ENCODE data around the gene PPFIBP2. TPM values are rescaled to one million over a fixed set of nuclear protein-coding genes. Genes with fewer than 3 reads are reported as not detected.
A peak's percentile ranks its signal among the peaks of the same experiment; 100 is the strongest.

The PPFIBP2 gene
- total RNA-seq, 1 donor from 2014 or later, result 1.8 TPM

DNA sequence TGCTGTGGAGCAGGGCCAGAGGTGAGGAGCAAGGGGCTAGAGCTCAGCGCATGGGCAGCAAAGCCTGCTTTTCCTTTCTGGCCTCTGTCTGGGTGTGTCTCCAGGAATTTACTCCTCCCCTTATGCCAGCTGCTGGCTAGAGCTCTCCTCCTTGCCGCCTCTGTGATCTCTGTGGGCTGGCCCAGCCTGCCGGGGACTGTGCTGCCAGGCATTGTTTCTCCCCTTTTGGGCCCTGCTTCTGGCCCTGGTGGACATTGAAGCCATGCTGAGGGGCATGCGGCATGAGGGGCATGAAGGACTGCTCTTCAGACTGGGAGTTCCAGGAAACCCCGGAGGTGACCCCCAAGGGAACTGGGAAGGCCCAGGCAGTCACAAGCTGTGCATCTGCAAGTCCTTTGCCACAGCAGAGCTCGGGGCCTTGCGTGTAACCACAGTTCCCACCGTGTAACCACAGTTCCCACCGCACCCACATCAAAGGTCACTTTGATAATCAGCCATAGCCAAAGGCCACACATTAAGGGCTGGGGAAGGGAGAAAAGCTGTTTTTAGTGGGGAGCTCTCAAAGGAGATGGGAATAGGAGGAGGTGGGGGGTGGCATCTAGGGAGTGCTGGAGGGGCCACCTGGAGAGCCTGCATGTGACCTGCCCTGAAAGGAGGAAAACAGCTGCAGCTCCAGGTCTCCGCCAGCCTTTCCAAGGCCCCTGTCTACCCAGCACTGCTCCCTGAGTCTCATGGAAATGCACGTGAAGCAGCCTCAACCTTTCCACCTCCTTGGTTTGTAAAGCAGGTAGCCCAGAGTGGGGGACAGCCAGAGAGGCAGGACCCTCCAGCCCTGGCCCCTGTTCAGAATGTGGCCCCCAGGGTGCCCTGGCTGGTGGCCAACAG, 62.3 kb downstream of the PPFIBP2 start:
- no peaks in the 10 kb centered on the region for H4K20me1 ChIP-seq (ENCODE audit: insufficient read depth, low read length)
- no peak for FAIRE-seq
- H3K4me2 ChIP-seq (ENCODE audit: low read length), result peak overlapping the region; percentile 82
- H3K27me3 ChIP-seq (ENCODE audit: insufficient read depth, low read length), result peaks cover 4% of the 10 kb centered on the region
- no peak for DNase-seq (ENCODE audit: low read depth)
- Mint-ChIP-seq H3K4me1 (ENCODE audit: low read depth, unreplicated experiment) (peaks cover 56% of the 10 kb centered on the region), H3K27me3 (ENCODE audit: low read depth, unreplicated experiment) (peaks cover 13% of the 10 kb centered on the region), H3K9me3 (ENCODE audit: unreplicated experiment) (no peaks in the 10 kb centered on the region), H3K4me3 (ENCODE audit: unreplicated experiment) (no peak overlapping the region), H3K27ac (ENCODE audit: unreplicated experiment) (peak overlapping the region; percentile 53), H3K36me3 (ENCODE audit: low read depth, unreplicated experiment) (no peaks in the 10 kb centered on the region)
- TF ChIP-seq, protein P1, sequence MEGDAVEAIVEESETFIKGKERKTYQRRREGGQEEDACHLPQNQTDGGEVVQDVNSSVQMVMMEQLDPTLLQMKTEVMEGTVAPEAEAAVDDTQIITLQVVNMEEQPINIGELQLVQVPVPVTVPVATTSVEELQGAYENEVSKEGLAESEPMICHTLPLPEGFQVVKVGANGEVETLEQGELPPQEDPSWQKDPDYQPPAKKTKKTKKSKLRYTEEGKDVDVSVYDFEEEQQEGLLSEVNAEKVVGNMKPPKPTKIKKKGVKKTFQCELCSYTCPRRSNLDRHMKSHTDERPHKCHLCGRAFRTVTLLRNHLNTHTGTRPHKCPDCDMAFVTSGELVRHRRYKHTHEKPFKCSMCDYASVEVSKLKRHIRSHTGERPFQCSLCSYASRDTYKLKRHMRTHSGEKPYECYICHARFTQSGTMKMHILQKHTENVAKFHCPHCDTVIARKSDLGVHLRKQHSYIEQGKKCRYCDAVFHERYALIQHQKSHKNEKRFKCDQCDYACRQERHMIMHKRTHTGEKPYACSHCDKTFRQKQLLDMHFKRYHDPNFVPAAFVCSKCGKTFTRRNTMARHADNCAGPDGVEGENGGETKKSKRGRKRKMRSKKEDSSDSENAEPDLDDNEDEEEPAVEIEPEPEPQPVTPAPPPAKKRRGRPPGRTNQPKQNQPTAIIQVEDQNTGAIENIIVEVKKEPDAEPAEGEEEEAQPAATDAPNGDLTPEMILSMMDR (IDR thresholded peaks at IDR 0.05; ENCODE audit: insufficient read depth, low read depth, low read length), result no peak
- TF ChIP-seq EZH2 (IDR thresholded peaks at IDR 0.05; ENCODE audit: insufficient read depth, low read length), result no peak
- H3K4me3 ChIP-seq (ENCODE audit: insufficient read depth, low read depth, low read length), result no peak overlapping the region
- no peaks in the 10 kb centered on the region for H3K36me3 ChIP-seq (ENCODE audit: insufficient read depth, low read length)
- H3K4me1 ChIP-seq (ENCODE audit: insufficient read depth, low read length), result peaks cover 32% of the 10 kb centered on the region
- H3K27ac ChIP-seq (ENCODE audit: low read depth, low read length), result no peak overlapping the region
- no peak overlapping the region for H2AFZ ChIP-seq (ENCODE audit: low read depth, low read length)
- no peaks in the 10 kb centered on the region for H3K9me3 ChIP-seq (ENCODE audit: insufficient read depth, low read depth, low read length)
- H3K9ac ChIP-seq (ENCODE audit: low read length), result no peak overlapping the region
- no peaks in the 10 kb centered on the region for H3K79me2 ChIP-seq (ENCODE audit: insufficient read depth, low read length)

DNA sequence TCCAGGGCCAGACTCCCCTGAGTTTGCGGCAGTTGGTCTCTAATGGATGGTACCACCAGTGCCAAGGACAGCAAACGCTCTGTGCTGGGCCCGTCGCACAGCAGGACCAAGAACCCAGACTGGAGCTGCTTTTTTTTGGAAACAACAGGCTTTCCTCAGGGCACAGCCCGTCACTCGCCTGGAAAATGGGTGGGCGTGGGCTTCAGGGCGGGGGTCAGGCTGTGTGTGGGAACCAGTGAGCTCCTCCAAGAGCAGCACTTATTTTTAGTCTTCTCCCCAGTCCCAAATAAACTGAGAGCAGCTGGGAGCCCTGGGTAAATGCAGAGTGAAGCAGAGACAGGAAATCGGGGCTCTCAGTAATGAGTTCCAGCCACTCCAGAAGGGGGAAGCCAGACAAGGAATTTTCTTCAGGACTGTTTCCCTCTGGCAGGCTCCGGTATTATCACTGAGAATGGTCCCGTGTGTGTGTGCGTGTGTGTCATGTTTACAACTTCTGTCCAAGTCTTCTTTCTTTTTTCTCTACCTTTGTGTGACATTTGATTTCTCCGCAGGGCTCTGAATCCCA, 63.0 kb downstream of the PPFIBP2 start:
- FAIRE-seq (no peak), DNase-seq (ENCODE audit: low read depth) (peak; percentile 10)
- Mint-ChIP-seq H3K27ac (ENCODE audit: unreplicated experiment) (peak overlapping the region; percentile 13), H3K9me3 (ENCODE audit: unreplicated experiment) (no peaks in the 10 kb centered on the region), H3K4me1 (ENCODE audit: low read depth, unreplicated experiment) (peaks cover 56% of the 10 kb centered on the region), H3K27me3 (ENCODE audit: low read depth, unreplicated experiment) (peaks cover 8% of the 10 kb centered on the region), H3K4me3 (ENCODE audit: unreplicated experiment) (peak overlapping the region; percentile 52), H3K36me3 (ENCODE audit: low read depth, unreplicated experiment) (no peaks in the 10 kb centered on the region)
- H3K9ac ChIP-seq (ENCODE audit: low read length), result peak overlapping the region; percentile 49
- TF ChIP-seq, protein P1 (IDR thresholded peaks at IDR 0.05; ENCODE audit: insufficient read depth, low read depth, low read length), result no peak
- no peak for TF ChIP-seq EZH2 (IDR thresholded peaks at IDR 0.05; ENCODE audit: insufficient read depth, low read length)
- H3K4me3 ChIP-seq (ENCODE audit: insufficient read depth, low read depth, low read length), result peak overlapping the region; percentile 48
- peaks cover 6% of the 10 kb centered on the region for H3K27me3 ChIP-seq (ENCODE audit: insufficient read depth, low read length)
- no peaks in the 10 kb centered on the region for H3K36me3 ChIP-seq (ENCODE audit: insufficient read depth, low read length)
- H3K9me3 ChIP-seq (ENCODE audit: insufficient read depth, low read depth, low read length), result no peaks in the 10 kb centered on the region
- H2AFZ ChIP-seq (ENCODE audit: low read depth, low read length), result peak overlapping the region; percentile 59
- H4K20me1 ChIP-seq (ENCODE audit: insufficient read depth, low read length), result no peaks in the 10 kb centered on the region
- H3K79me2 ChIP-seq (ENCODE audit: insufficient read depth, low read length), result no peaks in the 10 kb centered on the region
- H3K4me2 ChIP-seq (ENCODE audit: low read length), result peak overlapping the region; percentile 82
- H3K4me1 ChIP-seq (ENCODE audit: insufficient read depth, low read length), result peaks cover 31% of the 10 kb centered on the region
- H3K27ac ChIP-seq (ENCODE audit: low read depth, low read length), result no peak overlapping the region
